ENCODE data around the gene RCOR1.

The RCOR1 gene

GRCh38 chr14:102731871-102732800 is 139.7 kb downstream of the RCOR1 start:
- H3K4me3 ChIP-seq (ENCODE audit: insufficient read depth, low read length, poor library complexity, severe bottlenecking), result no peak overlapping the region
- H2AFZ ChIP-seq (ENCODE audit: low read depth, low read length, severe bottlenecking), result no peak overlapping the region
- peaks cover 5% of the 10 kb centered on the region; the same call in 1 of the 2 replicates for H3K36me3 ChIP-seq (ENCODE audit: low read length)
- TF ChIP-seq EZH2phosphoT487 (conservative IDR thresholded peaks at IDR 0.05; ENCODE audit: low read length) (no peak), CTCF (IDR thresholded peaks at IDR 0.05; ENCODE audit: insufficient read depth, low read length, poor library complexity, severe bottlenecking) (no peak)
- H3K79me2 ChIP-seq (ENCODE audit: insufficient read depth, low read length), result no peaks in the 10 kb centered on the region
- H3K27ac ChIP-seq (ENCODE audit: low read depth, low read length), result no peak overlapping the region
- H4K20me1 ChIP-seq (ENCODE audit: low read depth, low read length), result no peaks in the 10 kb centered on the region
- no peaks in the 10 kb centered on the region for H3K27me3 ChIP-seq (ENCODE audit: low read length)
- H3K9ac ChIP-seq (ENCODE audit: low read length), result no peak overlapping the region
- H3F3A ChIP-seq (ENCODE audit: insufficient read depth), result no peaks in the 10 kb centered on the region
- H3K4me2 ChIP-seq (ENCODE audit: low read depth, low read length, poor library complexity, severe bottlenecking), result no peak overlapping the region
- no peaks in the 10 kb centered on the region for H3K9me3 ChIP-seq (ENCODE audit: insufficient read depth, low read length)
- H3K9me2 ChIP-seq (replicated peaks; ENCODE audit: insufficient read depth, low read length), result no peaks in the 10 kb centered on the region

GRCh38 chr14:102732924-102733323 is 140.5 kb downstream of the RCOR1 start:
- Histone ChIP-seq H2AFZ (ENCODE audit: low read depth, low read length, severe bottlenecking) (no peak overlapping the region), H3K27ac (ENCODE audit: low read depth, low read length) (no peak overlapping the region), H3K9ac (ENCODE audit: low read length) (no peak overlapping the region), H3K9me2 (replicated peaks; ENCODE audit: insufficient read depth, low read length) (no peaks in the 10 kb centered on the region), H3K4me2 (ENCODE audit: low read depth, low read length, poor library complexity, severe bottlenecking) (no peak overlapping the region), H3K36me3 (ENCODE audit: low read length) (no peaks in the 10 kb centered on the region), H3K27me3 (ENCODE audit: low read length) (no peaks in the 10 kb centered on the region), H3K4me3 (ENCODE audit: insufficient read depth, low read length, poor library complexity, severe bottlenecking) (no peak overlapping the region), H4K20me1 (ENCODE audit: low read depth, low read length) (no peaks in the 10 kb centered on the region), H3F3A (ENCODE audit: insufficient read depth) (no peaks in the 10 kb centered on the region), H3K9me3 (ENCODE audit: insufficient read depth, low read length) (no peaks in the 10 kb centered on the region), H3K79me2 (ENCODE audit: insufficient read depth, low read length) (no peaks in the 10 kb centered on the region)
- TF ChIP-seq EZH2phosphoT487 (conservative IDR thresholded peaks at IDR 0.05; ENCODE audit: low read length) (no peak), CTCF (IDR thresholded peaks at IDR 0.05; ENCODE audit: insufficient read depth, low read length, poor library complexity, severe bottlenecking) (no peak)

- Histone ChIP-seq H3K4me3 (ENCODE audit: insufficient read depth, low read length, poor library complexity, severe bottlenecking) (no peak overlapping the region), H3K9me2 (replicated peaks; ENCODE audit: insufficient read depth, low read length) (no peaks in the 10 kb centered on the region), H3K9me3 (ENCODE audit: insufficient read depth, low read length) (no peaks in the 10 kb centered on the region), H3F3A (ENCODE audit: insufficient read depth) (no peaks in the 10 kb centered on the region), H3K9ac (ENCODE audit: low read length) (no peak overlapping the region), H3K4me2 (ENCODE audit: low read depth, low read length, poor library complexity, severe bottlenecking) (no peak overlapping the region), H3K27me3 (ENCODE audit: low read length) (no peaks in the 10 kb centered on the region), H3K36me3 (ENCODE audit: low read length) (no peaks in the 10 kb centered on the region), H2AFZ (ENCODE audit: low read depth, low read length, severe bottlenecking) (no peak overlapping the region), H3K27ac (ENCODE audit: low read depth, low read length) (no peak overlapping the region), H3K79me2 (ENCODE audit: insufficient read depth, low read length) (no peaks in the 10 kb centered on the region), H4K20me1 (ENCODE audit: low read depth, low read length) (no peaks in the 10 kb centered on the region)
- no peak for TF ChIP-seq CTCF (IDR thresholded peaks at IDR 0.05; ENCODE audit: insufficient read depth, low read length, poor library complexity, severe bottlenecking)
- no peak for TF ChIP-seq EZH2phosphoT487 (conservative IDR thresholded peaks at IDR 0.05; ENCODE audit: low read length)
These were observed 140.9 kb downstream of the RCOR1 start for GRCh38 chr14:102733326-102733725.
